ENCODE data around the gene METTL6. TPM values are rescaled to one million over a fixed set of nuclear protein-coding genes. Genes with fewer than 3 reads are reported as not detected.

The METTL6 gene
- total RNA-seq, 1 experiment from 2014 or later = 24.4 TPM

- Histone ChIP-seq H3K4me3 (ENCODE audit: low read depth, low read length, poor library complexity, severe bottlenecking) (no peak overlapping the region), H3K9me3 (ENCODE audit: low read depth, low read length, poor library complexity, severe bottlenecking) (no peaks in the 10 kb centered on the region), H3K27me3 (replicated peaks; ENCODE audit: insufficient read depth, low read depth, low read length, poor library complexity) (no peaks in the 10 kb centered on the region), H3K4me1 (ENCODE audit: insufficient read depth, low read length, poor library complexity, severe bottlenecking) (no peaks in the 10 kb centered on the region), H3K36me3 (ENCODE audit: insufficient read depth, low read length, poor library complexity, severe bottlenecking) (peaks cover 22% of the 10 kb centered on the region), H3K27ac (ENCODE audit: low read depth, low read length, poor library complexity, severe bottlenecking) (no peak overlapping the region)
- DNase-seq (ENCODE audit: low spot score) = no peak
- TF ChIP-seq EZH2 (IDR thresholded peaks at IDR 0.05; ENCODE audit: borderline replicate concordance, low read depth, low read length, poor library complexity, severe bottlenecking) (no peak), CTCF (conservative IDR thresholded peaks at IDR 0.05; ENCODE audit: low read depth, low read length) (no peak)
- no TSS peak for BruUV-seq (replicated peaks)
- ChIA-PET CTCF (no interaction called here), POLR2A (ENCODE audit: low non-redundant PET) (no interaction called here)
- intact Hi-C loops (cut with micrococcal nuclease; ENCODE audit: unreplicated experiment) = loop anchor here (5.0 kb wide), 1 partner anchor 292 kb away; no protein-coding TSS in a partner anchor
Observed at GRCh38 chr3:15409239-15409638, 18.1 kb downstream of the METTL6 start.

GRCh38 chr3:15405448-15406050, 21.8 kb downstream of the METTL6 start:
- Histone ChIP-seq H3K27ac (ENCODE audit: low read depth, low read length, poor library complexity, severe bottlenecking) (no peak overlapping the region), H3K27me3 (replicated peaks; ENCODE audit: insufficient read depth, low read depth, low read length, poor library complexity) (no peaks in the 10 kb centered on the region), H3K36me3 (ENCODE audit: insufficient read depth, low read length, poor library complexity, severe bottlenecking) (no peaks in the 10 kb centered on the region), H3K9me3 (ENCODE audit: low read depth, low read length, poor library complexity, severe bottlenecking) (no peaks in the 10 kb centered on the region), H3K4me1 (ENCODE audit: insufficient read depth, low read length, poor library complexity, severe bottlenecking) (no peaks in the 10 kb centered on the region), H3K4me3 (ENCODE audit: low read depth, low read length, poor library complexity, severe bottlenecking) (no peak overlapping the region)
- DNase-seq (ENCODE audit: low spot score) = peak; percentile 73
- CTCF ChIA-PET = interaction anchor here (0.6 to 1.9 kb wide), 8 partner anchors 40 to 205 kb away, joined by 3 to 22 read pairs (median 6); partner anchors contain the start of gene CAPN7
- TF ChIP-seq EZH2 (IDR thresholded peaks at IDR 0.05; ENCODE audit: borderline replicate concordance, low read depth, low read length, poor library complexity, severe bottlenecking) (no peak), CTCF (conservative IDR thresholded peaks at IDR 0.05; ENCODE audit: low read depth, low read length) (peak; percentile 75)
- BruUV-seq (replicated peaks) = no TSS peak
- POLR2A ChIA-PET (ENCODE audit: low non-redundant PET) = interaction anchor here (0.6 kb wide), 2 partner anchors 20 to 40 kb away, joined by 3 to 5 read pairs; no protein-coding TSS in a partner anchor
- intact Hi-C loops (cut with micrococcal nuclease; ENCODE audit: unreplicated experiment) = loop anchor here (1.0 to 5.0 kb wide), 2 partner anchors 203 to 288 kb away; no protein-coding TSS in a partner anchor

GRCh38 chr3:15404767-15405166, 22.6 kb downstream of the METTL6 start:
- no peak overlapping the region for H3K4me3 ChIP-seq (ENCODE audit: low read depth, low read length, poor library complexity, severe bottlenecking)
- intact Hi-C loops (cut with micrococcal nuclease; ENCODE audit: unreplicated experiment) = loop anchor here (1.0 to 5.0 kb wide), 2 partner anchors 202 to 287 kb away; no protein-coding TSS in a partner anchor
- no peak for TF ChIP-seq EZH2 (IDR thresholded peaks at IDR 0.05; ENCODE audit: borderline replicate concordance, low read depth, low read length, poor library complexity, severe bottlenecking)
- no peak for TF ChIP-seq CTCF (conservative IDR thresholded peaks at IDR 0.05; ENCODE audit: low read depth, low read length)
- H3K27me3 ChIP-seq (replicated peaks; ENCODE audit: insufficient read depth, low read depth, low read length, poor library complexity) = no peaks in the 10 kb centered on the region
- H3K4me1 ChIP-seq (ENCODE audit: insufficient read depth, low read length, poor library complexity, severe bottlenecking) = no peaks in the 10 kb centered on the region
- H3K27ac ChIP-seq (ENCODE audit: low read depth, low read length, poor library complexity, severe bottlenecking) = no peak overlapping the region
- no peaks in the 10 kb centered on the region for H3K36me3 ChIP-seq (ENCODE audit: insufficient read depth, low read length, poor library complexity, severe bottlenecking)
- no peak for DNase-seq (ENCODE audit: low spot score)
- no TSS peak for BruUV-seq (replicated peaks)
- ChIA-PET CTCF (interaction anchor here (0.6 to 1.9 kb wide), 6 partner anchors 41 to 205 kb away, joined by 3 to 22 read pairs (median 8); partner anchors contain the start of gene CAPN7), POLR2A (ENCODE audit: low non-redundant PET) (interaction anchor here (0.5 to 0.6 kb wide), 2 partner anchors 20 to 299 kb away, joined by 3 to 5 read pairs; no protein-coding TSS in a partner anchor)
- H3K9me3 ChIP-seq (ENCODE audit: low read depth, low read length, poor library complexity, severe bottlenecking) = no peaks in the 10 kb centered on the region

All from A673 (cell line).